HS-5 (cell line): ENCODE data around the gene LAPTM5.
"Not testable (repeated sequence)": the region's sequence is repeated elsewhere in the genome, so short reads cannot be mapped to it uniquely, and the experiment has no call there.

Experiments
- DNase-seq: peaks from one replicate; pipeline ENCODE4 v3.0.0-alpha.2; 2012; ENCODE audit warnings: low read depth

The LAPTM5 gene

DNA sequence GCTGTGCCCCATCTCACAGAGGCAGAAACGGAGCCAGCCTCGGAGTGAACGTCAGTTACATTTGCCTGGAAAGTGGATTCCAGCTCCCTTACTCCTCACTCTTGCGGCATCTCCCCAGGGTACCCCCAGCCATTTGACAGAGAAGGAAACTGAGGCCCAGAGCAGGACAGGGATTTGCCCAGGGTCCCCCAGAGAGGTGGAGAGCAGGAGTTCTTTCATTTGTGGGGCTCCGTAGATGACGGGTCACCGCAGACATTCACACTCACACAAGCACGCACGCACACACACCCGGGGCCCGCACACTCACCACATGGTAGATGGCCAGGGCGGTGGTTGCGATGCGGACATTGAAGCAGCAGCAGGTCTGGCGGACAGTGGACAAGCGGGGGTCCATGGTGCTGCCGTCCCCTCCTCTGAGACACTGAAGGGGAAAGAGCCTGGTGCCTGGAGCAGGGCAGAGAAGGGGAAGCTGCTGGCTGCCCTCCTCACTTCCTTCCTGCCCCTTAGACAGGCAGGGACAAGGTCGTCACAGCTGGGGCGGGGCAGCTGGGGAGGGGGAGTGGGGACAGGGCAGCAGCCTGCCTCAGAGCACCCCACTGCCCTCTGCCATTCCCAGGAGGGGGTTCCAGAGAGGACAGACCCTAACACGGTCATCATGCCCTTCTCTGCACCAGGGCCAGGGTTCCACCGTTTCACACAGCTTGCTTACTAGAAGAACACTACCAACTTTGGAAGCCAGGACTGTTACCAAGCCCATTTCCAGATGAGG is at the start of gene LAPTM5:
TSS of gene LAPTM5 (minus strand) at position 423 of the 769 bp plus-strand sequence. CDS start at position 394, 29 bp downstream.
- DNase-seq, result no peak

- DNase-seq, result no peak
Observed at GRCh38 chr1:30806381-30807317, 49.1 kb upstream of the LAPTM5 start.

DNA sequence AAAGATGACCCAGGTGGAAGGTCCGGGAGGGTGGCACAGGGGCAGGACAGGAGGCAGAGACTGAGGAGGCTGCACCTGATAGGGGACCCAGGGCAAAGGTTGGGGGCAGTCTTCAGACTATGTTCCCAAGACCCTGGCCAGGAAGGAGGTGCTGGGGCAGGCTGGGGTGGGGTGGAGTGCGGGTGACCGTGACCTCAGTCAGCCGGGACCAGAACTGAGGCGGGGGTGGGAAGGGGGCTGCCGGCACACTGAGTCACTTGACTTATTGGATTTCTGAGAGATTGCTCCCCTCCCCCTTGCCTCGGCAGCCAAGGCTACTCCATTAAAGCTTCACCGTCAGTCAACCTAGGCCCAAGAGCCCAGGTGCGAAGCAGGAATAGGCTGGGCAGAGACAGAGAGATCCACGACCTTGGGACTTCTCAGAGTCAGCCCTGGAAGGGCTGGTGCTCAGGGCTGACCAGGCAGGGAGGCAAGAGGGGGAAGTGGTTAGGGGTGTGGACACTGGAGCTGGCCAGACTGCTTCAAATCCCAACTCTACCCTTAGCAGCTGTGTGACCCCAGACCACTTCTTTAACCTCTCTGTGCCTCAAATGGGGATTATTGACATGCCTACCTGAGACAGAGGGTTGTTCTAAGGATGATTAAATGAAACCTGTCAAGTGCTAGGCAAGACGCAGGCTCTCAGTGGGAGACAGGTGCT is 47.9 kb upstream of the LAPTM5 start:
- DNase-seq, result no peak

DNA sequence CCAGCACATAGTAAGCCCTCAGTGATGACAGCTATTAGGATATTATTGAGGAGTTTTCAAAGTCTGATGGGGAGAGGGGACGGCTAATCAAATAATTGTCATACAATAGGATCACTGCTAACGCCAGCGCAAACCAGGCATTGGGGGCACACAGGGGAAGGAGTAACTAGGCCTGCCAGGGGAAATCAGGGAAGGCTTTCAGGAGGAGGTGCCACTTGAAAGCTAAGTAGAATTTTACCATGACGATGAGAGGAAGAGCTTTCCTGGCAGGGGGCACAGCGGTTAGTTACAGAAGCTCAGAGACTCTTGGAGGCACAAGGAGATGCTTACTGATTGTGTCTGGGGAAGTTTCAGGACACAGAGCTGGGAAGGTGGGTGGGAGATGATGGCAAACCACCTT is 47.2 kb upstream of the LAPTM5 start:
- DNase-seq, result no peak

DNA sequence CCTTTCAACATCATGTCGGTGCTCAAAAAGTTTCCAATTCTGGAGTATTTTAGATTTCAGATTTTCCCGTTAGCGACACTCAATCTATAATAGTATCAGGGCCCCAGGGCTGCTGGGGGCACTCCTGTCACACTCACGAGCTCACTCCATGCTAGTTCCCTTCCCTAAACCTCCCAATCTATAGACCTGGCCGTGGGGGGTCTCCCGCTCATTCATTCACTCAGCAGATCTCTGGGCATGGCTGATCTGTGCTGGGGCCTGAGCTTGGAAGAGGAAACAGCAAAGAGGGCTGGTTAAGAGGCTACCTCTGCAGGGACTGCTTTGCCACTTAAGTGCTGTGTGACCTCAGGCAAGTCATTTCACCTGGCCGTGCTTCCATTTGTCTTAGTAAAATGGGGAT is 46.8 kb upstream of the LAPTM5 start:
- no peak for DNase-seq

GRCh38 chr1:30803562-30803961 is 46.0 kb upstream of the LAPTM5 start:
- no peak for DNase-seq

- no peak for DNase-seq
Observed at GRCh38 chr1:30801771-30802198, 44.2 kb upstream of the LAPTM5 start.

DNA sequence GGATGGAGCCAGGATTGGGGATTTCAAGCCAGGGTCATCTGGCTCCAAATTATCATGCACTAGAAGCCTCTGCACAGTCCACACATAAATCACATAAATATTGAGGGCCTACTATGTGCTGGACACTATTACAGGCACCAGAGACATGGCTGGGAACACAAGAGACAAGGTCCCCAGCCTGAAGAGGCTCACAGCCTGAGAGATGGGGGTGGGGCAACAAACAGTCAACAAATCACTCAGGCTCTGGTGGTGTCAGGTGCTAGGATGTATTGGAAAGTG is 41.6 kb upstream of the LAPTM5 start:
- DNase-seq, result no peak

GRCh38 chr1:30798389-30799232 is 41.0 kb upstream of the LAPTM5 start:
- DNase-seq, result no peak

GRCh38 chr1:30795026-30795425 is 37.5 kb upstream of the LAPTM5 start:
- DNase-seq, result no peak

DNA sequence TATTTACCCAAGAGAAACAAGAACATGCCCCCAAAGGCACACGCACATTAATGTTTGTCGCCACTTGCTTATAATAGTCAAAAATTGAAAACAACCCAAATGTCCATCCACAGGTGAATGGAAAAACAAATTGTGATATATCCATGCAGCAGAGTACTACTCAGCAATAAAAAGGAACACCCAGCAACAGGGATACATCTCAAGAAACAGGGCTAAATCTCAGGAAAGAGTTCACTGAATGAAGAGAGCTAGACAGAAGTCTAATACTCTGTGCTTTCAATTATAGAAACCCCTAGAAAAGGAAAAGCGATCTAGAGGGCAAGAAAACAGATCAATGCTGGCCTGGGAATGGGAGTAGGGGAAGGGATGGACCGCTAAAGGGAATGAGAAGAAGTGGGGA is 36.7 kb upstream of the LAPTM5 start:
- DNase-seq, result no peak

- DNase-seq, result no peak
Observed at GRCh38 chr1:30793209-30793608, 35.6 kb upstream of the LAPTM5 start.

GRCh38 chr1:30791868-30792267 is 34.3 kb upstream of the LAPTM5 start:
- DNase-seq, result no peak

DNA sequence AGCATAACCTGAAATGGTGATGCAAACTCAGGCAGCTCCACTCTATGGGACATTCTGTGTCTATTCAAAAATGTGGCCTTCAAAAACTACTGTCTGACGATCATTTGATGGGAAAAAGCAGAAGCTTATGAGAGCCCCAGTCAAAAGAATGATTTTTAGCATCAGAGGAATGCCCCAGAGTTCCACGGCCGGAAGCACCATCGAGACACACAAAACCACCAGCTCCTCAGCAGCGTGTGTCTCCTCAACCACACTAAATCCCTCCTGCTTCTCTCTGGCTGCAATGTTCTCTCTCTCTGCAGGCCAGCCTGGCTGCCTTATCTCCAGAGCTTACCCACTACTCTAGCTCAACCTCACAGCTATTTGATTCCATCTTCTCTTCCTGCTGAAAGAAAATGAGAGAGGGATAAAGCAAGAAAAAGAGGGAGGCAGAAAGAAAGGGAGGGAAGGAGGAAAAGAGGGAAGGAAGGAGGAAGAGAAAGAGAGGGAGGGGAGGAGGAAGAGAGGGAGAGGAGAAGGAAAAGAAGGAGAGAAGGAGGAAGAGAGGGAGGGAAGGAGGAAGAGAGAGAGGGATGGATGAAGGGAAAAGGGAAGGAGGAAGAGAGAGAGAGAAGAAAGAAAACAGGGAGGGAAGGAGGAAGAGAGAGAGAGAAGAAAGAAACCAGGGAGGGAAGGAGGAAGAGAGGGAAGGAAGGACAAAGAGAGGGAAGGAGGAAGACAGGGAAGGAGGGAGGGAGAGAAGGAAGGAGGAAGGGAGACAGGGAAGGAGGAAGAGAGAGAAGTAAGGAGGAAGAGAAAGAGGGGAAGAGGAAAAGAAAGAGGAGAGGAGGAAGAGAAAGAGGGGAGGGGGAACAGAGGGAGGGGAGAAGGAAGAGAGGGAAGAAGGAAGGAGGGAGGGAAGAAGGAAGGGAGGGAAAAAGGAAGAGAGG is 33.5 kb upstream of the LAPTM5 start:
- no peak for DNase-seq

DNA sequence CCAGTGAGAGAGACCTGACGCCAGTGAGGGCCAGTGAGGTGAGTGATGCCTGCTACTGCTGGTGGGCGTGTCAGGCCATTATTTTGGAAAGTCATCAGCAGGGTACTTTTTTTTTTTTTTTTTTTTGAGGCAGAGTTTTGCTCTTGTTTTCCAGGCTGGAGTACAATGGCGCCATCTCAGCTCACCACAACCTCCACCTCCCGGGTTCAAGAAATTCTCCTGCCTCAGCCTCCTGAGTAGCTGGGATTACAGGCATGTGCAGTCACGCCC is 32.6 kb upstream of the LAPTM5 start:
- DNase-seq, result not testable (repeated sequence)

GRCh38 chr1:30789388-30790255 is 32.0 kb upstream of the LAPTM5 start:
- DNase-seq, result no peak

DNA sequence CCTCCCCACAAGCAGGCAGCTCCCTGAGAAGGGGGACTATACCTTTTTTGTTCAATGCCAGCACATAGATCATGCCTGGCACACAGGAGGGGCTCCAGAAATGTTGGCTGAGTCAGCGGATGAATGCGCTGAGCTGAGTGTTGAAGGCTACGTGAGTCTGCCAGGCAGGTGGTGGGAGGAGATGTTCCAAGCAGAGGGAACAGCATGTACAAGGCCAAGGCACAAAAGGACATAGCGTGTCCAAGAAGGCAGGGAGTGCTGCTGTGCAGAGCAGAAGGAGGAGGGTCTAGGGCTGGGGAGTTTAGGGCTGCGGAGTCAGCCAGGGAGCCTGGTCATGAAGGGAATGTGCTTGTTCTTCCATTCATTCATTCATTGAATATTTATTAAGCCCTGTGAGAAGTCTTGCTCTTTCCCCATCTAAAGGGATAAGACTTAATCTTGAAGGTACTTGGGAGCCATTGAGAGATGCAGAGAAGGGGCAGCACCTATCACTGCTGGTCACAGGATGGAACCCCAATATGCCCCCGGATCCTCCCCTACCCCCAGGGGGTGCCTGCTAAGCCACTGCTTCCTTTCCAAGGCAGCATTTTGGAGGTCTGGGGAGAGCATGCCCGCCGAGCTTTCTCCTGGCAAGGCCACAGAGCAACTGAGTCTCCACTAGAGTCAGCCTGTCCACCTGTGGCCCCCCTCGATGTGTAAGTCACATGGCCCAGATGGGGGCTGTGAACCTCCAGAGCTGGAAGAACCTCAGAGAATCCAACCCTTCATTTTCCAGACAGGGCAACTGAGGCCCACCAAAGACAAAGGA is 31.2 kb upstream of the LAPTM5 start:
- no peak for DNase-seq

GRCh38 chr1:30787856-30788495 is 30.4 kb upstream of the LAPTM5 start:
- no peak for DNase-seq

- no peak for DNase-seq
Observed at GRCh38 chr1:30787266-30787665, 29.7 kb upstream of the LAPTM5 start.
